PC-9 (cell line): Measurements from ENCODE around the gene CAB39L.

Source experiments
- EZH2 ChIP-seq: fragments of 200-600 bp; sonication (generic); IDR thresholded peaks from 2 replicates; pipeline ENCODE4 v1.8.0; 2017; ENCODE audit warnings: antibody characterized with exemption, low read depth
- TF ChIP-seq, protein P1 (sequence below): fragments of 200-600 bp; sonication (generic); conservative IDR thresholded peaks from 2 replicates; pipeline ENCODE4 v1.6.1; 2017; ENCODE audit warnings: mixed run types, antibody characterized with exemption, mild to moderate bottlenecking, moderate library complexity

DNA sequence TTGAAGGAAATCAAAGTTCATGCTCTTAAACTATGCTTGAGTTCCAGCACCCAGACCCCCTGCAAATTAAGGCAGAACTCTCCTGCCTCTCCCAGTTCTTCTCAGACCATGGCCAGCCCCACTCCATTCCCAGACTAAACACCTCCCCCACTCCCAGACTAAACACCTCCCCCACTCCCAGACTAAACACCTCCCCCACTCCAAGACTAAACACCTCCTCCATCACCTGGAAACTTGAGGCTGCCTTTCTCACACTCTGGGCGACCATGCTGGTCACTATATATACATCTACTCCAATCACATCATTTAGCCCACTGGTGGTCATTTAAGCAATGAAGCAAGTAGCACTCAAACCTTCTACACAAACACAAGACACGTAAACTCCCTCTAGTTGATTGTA is 57.2 kb downstream of the CAB39L start:
- TF ChIP-seq, protein P1, sequence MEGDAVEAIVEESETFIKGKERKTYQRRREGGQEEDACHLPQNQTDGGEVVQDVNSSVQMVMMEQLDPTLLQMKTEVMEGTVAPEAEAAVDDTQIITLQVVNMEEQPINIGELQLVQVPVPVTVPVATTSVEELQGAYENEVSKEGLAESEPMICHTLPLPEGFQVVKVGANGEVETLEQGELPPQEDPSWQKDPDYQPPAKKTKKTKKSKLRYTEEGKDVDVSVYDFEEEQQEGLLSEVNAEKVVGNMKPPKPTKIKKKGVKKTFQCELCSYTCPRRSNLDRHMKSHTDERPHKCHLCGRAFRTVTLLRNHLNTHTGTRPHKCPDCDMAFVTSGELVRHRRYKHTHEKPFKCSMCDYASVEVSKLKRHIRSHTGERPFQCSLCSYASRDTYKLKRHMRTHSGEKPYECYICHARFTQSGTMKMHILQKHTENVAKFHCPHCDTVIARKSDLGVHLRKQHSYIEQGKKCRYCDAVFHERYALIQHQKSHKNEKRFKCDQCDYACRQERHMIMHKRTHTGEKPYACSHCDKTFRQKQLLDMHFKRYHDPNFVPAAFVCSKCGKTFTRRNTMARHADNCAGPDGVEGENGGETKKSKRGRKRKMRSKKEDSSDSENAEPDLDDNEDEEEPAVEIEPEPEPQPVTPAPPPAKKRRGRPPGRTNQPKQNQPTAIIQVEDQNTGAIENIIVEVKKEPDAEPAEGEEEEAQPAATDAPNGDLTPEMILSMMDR = no peak
- no peak for TF ChIP-seq EZH2
